GF-D8 (cell line): ENCODE data around the gene MYO9B.

Source experiments
- DNase-seq: peaks from one replicate; lab custom pipeline; 2025; lab: John Stamatoyannopoulos, UW

Gene MYO9B

DNA sequence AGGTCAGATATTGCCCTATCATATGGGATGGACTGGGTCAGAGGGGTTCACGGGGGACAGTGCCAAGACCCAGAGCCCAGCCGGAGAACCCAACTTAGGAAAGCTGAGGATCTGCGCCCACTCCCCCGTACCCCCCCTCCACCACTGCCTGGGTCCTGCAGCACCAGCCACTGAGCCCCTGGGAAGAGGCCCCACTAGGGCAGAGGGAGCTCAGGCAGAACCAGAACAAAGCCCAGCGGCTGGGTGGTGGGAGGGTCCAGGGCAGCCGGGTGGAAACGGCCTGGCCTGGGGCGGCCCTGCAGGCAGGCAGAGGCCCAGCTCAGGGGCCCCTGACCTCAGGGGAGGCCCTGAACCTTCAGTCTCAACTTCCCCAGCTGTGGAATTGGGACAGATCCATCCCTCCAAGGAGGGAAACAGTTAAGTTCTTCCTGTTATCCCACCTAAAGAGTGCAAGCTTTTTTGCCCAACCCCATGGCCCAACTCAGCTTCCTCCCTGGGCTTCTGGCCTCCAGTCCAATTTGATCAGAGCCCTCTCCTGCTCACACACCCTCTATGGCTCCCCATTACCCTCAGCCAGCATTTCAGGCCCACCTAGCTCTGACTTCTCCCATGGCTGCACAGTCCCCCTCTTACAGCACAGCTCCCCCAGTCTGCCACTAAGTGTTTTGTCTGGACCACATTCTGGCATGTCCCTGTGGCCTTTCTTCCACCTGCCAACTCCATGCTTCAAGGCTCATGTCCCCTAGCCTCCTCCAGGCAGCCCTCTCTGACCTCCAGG, 167.0 kb downstream of the MYO9B start:
- no peak for DNase-seq

GRCh38 chr19:17243211-17243829, 167.7 kb downstream of the MYO9B start:
- DNase-seq, result no peak

DNA sequence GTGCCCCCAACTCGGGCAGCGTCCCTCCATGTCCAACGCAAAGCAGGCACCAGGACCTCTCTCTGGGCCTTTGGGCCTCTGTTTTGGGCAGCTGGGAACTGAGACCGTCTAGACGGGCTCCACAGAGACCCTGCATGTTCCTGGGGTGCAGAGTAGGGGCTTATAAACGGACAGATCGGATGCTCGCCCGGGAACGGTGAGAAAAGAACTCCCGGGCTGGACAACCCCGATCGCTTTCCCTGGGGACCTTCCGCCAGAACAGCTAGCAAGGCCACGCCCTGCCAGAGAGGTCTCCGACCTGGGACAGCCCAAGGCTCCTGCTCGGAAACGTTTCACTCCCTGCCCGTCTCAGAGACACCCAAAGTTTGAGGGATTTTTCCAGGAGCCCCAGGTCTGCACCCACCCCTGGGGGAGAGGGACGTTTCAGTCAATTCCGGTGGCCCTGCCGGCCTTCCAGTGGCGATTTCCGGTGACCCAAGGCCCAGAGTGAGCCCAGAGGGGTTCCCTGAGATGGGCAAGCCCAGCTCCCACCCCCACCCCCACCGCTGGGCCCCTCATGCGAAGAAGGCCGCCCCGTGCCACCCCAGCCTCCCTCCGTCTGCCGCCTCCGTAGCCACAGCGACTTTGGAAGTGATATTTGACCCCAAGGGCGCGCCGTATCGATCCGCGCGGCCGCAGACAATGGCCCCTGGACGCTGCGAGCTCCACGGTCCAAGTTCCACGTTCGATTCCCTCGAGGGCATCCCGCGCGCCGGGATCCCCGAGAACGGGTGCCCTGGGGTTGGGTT, 168.4 kb downstream of the MYO9B start:
- no peak for DNase-seq

DNA sequence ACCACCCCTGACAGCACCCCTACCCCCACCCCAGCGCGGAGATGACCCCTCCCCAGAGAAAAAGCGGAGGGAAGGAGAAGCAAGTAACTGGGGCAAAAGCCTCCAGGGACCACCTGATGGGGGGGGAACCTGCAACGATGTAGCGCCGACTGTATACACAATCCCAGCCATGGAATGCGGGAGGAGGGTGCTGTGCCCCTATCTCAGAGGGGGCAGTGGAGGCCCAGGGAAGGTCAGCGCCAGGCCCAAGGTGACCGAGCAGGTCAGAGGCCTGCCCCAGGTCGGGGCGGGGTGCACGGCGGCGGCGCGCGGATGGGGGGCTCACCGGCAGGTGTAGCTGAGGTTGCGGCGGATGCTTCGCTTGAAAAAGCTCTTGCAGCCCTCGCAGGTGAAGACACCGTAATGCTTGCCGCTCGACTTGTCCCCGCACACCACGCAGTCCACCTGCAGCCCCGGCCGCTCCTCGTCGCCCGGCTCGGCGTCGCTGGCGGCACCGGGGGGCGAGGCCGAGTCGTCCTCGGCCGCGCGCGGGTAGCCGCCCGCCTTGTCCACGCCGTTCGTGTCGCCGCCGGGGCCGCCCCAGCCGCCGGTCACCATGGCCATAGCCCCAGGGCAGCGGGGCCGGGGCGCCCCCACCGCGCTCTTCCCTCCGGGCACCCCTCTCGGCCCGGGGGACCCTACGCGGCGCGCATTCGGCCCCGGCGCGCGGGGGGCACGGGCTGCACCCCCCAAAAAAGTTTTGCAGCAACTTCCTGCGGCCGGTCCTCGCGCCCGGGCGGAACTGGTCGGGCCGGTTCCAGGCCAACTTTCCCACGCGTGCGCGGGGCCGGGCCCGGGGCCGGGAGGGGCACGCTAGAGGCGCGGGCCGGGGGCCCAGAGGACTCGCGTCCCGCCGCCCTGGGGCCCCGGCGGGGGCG, 169.3 kb downstream of the MYO9B start:
- no peak for DNase-seq

- DNase-seq, result no peak
Measured at GRCh38 chr19:17245535-17245984, 170.0 kb downstream of the MYO9B start, which contains the start of gene NR2F6. Gene NR2F6 (minus strand): TSS chr19:17245919. CDS start chr19:17245220, 699 bp downstream.

DNA sequence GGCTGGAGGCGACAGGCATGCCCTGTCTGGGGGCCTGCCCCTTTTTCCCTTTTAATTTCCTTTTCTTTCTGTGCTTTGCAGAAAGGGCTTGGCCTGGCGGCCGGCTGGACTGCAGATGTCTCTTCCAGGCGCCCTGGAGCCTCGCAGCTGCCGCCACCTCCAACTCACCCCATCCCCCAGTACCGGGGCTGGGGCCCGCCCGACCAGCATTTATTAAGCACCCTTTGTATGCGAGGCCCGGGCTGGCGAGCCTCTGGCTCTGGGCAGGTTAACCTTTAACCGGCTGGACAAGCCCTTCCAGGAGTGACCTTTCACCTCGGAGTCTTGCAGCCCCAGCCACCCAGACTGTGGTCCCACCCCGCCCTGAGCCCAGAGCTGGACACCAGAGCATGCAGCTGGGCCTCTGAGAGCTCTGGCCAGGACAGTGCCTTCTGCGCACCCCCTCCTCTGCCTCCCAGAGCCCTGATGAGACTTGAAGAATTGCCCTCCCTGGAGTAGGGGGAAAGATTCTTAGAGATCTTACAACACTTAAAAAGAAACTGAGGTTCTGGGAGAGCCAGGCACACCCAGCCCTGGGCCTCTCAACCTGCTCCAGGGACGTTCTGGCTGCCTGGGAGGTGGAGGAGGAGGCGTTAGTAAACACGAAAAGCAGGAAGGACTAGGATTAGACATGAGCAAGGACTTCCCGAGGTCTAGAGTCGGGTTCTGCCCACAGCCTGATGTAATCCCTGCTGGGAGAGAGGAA, 171.3 kb downstream of the MYO9B start:
- DNase-seq, result no peak

DNA sequence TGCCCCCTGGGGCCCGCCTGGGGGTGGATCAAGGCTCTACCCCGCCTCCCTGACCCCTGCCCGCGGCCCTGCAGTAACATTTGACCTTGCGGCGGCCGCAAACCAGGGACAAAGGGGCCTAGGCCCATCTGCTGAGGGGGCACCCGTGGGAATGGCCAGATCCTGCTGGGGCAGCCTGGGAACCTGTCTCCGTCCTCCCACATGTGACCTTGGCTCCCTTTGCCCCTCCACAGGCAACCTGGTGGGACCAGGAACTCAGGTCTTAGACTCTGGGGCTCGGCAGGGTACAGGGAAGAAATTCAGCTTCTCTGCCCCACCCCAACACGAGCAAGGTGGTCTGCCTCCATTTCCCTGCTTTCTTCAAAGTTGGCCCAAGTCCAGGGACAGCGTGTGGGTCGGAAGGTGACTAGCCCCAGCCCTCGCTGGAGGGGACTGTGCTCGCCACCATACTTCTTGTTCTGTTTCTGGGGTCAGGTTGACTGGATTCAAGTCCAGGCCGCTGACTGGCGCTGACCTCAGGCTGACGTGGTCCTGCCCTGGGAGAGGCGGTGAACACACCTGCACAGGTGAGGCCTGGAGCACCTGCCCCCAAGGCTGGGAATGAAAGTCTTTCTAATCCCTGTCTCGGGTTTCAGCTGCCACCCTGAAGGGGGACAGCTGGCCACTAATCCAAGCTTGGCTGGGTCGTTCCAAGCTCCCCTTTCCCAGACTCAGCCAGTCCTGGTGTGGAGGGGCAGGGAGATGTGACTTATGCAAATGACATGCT, 172.6 kb downstream of the MYO9B start:
- DNase-seq, result no peak

DNA sequence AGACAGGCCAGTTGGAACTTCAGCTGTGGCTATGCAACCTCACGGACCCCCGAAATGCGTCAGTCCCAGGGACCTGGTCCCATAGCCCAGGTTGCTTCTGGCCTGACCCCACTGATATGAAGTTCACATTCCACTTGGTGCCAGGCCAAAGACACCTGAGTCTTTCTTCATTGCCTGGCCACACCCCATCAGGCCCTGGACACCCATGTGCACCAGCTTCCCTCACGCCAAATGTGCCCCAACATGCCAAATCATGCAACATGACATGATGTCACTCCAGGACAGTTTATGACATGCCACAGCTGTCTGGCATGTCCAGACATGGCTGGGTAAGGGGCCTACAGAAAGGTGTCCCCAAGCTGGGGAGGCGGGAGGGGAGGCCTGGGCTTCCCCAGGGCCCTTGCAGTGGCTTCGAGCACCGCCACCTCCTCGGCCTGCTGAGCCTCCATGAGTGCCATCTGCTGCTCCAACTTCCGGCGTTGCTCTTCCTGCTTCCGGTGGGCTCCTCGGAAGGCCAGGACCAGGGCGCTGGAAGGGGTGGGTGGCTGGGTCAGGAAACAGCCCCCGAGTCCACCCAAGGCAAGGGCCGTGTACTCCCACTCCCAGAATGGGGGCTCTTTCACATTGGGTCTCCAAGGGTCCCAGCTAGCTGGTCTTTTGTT, 174.4 kb downstream of the MYO9B start:
- no peak for DNase-seq

GRCh38 chr19:17254636-17255035, 179.1 kb downstream of the MYO9B start:
- DNase-seq, result no peak

GRCh38 chr19:17255150-17255621, 179.6 kb downstream of the MYO9B start:
- no peak for DNase-seq

DNA sequence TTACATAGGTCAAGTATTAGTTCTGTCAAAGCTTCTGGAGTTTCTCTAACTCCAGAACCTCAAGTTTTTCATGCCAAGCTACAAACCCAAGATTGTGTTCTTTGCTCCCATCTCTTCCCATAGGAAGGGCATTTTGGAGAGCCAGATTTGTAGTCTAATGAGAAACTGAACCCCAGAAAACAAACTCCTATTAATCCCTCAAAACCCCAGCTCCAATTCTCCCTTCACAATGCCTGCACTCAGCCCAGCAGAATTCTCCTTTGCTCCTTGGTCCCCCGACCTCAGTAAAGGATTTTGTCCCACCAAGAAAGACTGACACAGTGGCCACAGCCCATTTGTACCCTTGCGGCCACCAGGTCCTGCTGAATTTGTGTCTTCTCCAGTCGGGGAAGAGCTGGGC, 180.6 kb downstream of the MYO9B start:
- DNase-seq, result no peak

DNA sequence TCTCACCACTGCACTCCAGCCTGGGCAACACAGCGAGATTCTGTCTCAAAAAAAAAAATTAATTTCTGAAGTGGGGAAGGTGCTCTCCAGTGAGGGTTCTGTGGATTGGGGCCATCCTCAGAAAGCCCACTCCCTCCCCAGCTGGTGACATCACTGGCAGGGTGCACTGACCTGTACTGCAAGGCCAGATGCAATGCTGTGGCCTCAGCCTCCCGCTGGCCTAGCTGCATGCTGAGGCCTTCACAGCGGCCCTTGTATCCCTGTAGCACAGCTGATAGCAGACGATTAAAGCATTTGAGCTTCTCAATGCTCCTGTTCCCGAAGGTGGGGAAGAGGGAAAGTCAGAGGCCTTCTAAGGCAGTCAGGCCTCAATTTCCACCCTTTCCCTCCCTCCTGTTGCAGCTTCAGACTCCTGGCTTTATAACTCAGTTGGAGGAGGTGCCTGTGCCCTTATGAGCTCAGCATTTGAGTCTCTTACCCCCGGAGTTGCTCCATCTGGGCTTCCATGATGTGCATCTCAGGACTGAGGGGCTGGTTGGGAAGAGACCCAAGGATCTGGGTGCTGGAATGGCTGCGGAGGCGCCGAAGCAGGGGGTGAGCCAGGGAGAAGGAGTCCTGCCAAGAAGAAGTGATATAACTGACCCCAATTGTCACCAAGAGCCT, 183.7 kb downstream of the MYO9B start:
- DNase-seq, result no peak

DNA sequence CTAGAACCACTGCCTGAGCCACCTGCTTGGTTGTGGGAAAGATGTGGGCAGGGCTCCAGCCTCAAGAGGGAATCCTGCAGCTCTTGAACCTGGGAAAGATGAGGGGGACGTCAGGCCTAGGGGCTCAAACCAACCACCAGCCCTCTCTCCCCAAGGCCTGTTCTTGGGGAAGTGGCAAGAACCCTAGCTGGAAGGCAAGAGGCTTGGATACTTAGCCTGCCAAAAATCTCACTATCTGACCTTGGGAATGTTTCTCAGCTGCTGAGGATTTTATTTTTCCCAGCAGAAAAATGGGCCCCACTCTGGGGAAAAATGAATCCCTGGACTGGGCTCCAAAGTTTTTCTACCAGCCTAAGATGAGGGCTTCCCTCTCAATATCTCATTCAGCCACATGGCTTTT, 184.4 kb downstream of the MYO9B start:
- no peak for DNase-seq

GRCh38 chr19:17260842-17261325, 185.3 kb downstream of the MYO9B start:
- DNase-seq, result peak; percentile 63

DNA sequence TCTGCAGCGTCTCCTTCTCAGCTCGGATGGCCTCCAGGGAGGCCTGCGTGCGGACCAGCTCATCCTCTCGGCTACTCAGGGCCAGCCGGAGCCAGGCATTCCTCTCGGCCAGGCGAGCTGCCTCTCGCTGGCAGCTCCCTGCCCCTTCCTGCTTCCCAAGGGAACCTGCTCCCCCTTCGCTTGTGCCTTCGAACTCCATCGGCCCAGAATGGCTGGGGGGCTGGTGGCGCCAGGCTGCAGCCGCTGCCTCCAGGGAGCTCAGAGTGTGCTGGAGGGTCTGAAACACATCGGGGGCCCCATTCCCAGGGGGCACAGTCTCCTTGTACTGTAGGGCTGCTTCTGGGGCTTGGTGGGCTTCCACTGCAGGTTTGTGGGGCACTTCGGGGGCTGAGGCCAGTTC, 187.0 kb downstream of the MYO9B start:
- no peak for DNase-seq
